ENCODE measurements around the gene GAS2L2.
A peak's percentile ranks its signal among the peaks of the same experiment; 100 is the strongest.

GAS2L2 gene

DNA sequence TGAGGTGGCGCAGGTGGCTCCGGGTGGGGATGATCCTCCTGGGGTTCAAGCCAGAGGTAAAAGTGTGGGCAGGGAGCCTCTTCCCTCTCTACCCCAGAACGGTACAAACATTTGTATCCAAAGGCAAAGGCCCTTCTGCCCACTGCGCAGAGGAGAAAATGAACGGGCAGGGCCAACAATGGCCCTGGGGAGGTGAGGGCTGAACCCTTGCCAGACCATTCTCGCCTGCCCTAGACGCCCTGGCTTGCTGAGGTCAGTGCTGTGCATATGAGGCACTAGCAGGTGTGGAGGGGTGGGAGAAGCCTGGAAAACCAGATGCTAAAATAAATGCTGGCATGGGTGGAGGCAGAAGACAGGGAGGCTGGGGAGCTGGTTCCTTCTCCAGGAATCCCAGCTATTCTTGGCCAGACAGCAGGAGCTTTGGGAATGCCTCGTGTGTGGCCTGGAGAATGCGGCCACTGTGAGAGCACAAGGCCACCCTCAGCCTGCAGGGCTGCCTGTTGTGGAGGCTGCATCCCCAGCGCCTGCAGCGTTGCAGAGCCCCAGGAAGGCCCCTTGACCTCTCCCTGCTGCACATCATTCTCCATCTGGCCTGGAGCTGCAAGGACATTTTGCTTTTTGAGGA, 12.2 kb upstream of the GAS2L2 start:
- no peak for TF ChIP-seq GLIS3 (CRISPR knock-in tag; IDR thresholded peaks at IDR 0.05)
- TF ChIP-seq ESRRG (CRISPR knock-in tag; IDR thresholded peaks at IDR 0.05) = no peak
- TF ChIP-seq TCF4 (CRISPR knock-in tag; IDR thresholded peaks at IDR 0.05; ENCODE audit: borderline replicate concordance) = no peak
- TF ChIP-seq ZFP30 (CRISPR knock-in tag; IDR thresholded peaks at IDR 0.05) = no peak
- TF ChIP-seq ZC3H10 (CRISPR knock-in tag; IDR thresholded peaks at IDR 0.05) = no peak
- TF ChIP-seq, protein P1, sequence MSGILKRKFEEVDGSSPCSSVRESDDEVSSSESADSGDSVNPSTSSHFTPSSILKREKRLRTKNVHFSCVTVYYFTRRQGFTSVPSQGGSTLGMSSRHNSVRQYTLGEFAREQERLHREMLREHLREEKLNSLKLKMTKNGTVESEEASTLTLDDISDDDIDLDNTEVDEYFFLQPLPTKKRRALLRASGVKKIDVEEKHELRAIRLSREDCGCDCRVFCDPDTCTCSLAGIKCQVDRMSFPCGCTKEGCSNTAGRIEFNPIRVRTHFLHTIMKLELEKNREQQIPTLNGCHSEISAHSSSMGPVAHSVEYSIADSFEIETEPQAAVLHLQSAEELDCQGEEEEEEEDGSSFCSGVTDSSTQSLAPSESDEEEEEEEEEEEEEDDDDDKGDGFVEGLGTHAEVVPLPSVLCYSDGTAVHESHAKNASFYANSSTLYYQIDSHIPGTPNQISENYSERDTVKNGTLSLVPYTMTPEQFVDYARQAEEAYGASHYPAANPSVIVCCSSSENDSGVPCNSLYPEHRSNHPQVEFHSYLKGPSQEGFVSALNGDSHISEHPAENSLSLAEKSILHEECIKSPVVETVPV (CRISPR knock-in tag; IDR thresholded peaks at IDR 0.05) = no peak
- no peak for TF ChIP-seq POU6F1 (CRISPR knock-in tag; IDR thresholded peaks at IDR 0.05; ENCODE audit: borderline replicate concordance, low read depth)
- no peak for ATAC-seq

- ATAC-seq = peak; percentile 99
These were observed 11.3 kb upstream of the GAS2L2 start for GRCh38 chr17:35764123-35764991.

DNA sequence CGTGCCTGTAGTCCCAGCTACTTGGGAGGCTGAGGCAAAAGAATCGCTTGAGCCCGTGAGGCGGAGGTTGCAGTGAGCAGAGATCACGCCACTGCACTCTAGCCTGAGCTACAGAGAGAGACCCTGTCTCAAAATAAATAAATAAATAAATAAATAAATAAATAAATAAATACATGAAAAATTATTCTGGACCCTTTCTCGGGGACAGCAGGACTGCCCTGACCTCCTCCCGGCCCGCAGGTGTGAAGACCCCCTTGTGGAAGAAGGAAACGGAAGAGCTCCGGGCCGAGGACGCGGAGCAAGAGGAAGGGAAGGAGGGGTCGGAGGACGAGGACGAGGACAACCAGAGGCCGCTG, 10.7 kb upstream of the GAS2L2 start:
- ATAC-seq = no peak
- TF ChIP-seq BACH2 (CRISPR knock-in tag; IDR thresholded peaks at IDR 0.05; ENCODE audit: borderline replicate concordance) (no peak), ZNF70 (CRISPR knock-in tag; IDR thresholded peaks at IDR 0.05) (no peak), ZFP30 (CRISPR knock-in tag; IDR thresholded peaks at IDR 0.05) (no peak), ESRRG (CRISPR knock-in tag; IDR thresholded peaks at IDR 0.05) (no peak), CSDC2 (CRISPR knock-in tag; IDR thresholded peaks at IDR 0.05) (no peak), POU6F1 (CRISPR knock-in tag; IDR thresholded peaks at IDR 0.05; ENCODE audit: borderline replicate concordance, low read depth) (no peak), ARNTL (CRISPR knock-in tag; IDR thresholded peaks at IDR 0.05; ENCODE audit: borderline replicate concordance, low read depth) (no peak), OSR1 (CRISPR knock-in tag; IDR thresholded peaks at IDR 0.05) (no peak), TOX (CRISPR knock-in tag; IDR thresholded peaks at IDR 0.05; ENCODE audit: borderline replicate concordance) (no peak), GLIS3 (CRISPR knock-in tag; IDR thresholded peaks at IDR 0.05) (no peak), SNAI2 (CRISPR knock-in tag; IDR thresholded peaks at IDR 0.05) (no peak), ISL1 (CRISPR knock-in tag; IDR thresholded peaks at IDR 0.05) (no peak)
- TF ChIP-seq, protein P2, sequence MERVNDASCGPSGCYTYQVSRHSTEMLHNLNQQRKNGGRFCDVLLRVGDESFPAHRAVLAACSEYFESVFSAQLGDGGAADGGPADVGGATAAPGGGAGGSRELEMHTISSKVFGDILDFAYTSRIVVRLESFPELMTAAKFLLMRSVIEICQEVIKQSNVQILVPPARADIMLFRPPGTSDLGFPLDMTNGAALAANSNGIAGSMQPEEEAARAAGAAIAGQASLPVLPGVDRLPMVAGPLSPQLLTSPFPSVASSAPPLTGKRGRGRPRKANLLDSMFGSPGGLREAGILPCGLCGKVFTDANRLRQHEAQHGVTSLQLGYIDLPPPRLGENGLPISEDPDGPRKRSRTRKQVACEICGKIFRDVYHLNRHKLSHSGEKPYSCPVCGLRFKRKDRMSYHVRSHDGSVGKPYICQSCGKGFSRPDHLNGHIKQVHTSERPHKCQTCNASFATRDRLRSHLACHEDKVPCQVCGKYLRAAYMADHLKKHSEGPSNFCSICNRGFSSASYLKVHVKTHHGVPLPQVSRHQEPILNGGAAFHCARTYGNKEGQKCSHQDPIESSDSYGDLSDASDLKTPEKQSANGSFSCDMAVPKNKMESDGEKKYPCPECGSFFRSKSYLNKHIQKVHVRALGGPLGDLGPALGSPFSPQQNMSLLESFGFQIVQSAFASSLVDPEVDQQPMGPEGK (CRISPR knock-in tag; IDR thresholded peaks at IDR 0.05; ENCODE audit: borderline replicate concordance) = no peak
- TF ChIP-seq, protein P3, sequence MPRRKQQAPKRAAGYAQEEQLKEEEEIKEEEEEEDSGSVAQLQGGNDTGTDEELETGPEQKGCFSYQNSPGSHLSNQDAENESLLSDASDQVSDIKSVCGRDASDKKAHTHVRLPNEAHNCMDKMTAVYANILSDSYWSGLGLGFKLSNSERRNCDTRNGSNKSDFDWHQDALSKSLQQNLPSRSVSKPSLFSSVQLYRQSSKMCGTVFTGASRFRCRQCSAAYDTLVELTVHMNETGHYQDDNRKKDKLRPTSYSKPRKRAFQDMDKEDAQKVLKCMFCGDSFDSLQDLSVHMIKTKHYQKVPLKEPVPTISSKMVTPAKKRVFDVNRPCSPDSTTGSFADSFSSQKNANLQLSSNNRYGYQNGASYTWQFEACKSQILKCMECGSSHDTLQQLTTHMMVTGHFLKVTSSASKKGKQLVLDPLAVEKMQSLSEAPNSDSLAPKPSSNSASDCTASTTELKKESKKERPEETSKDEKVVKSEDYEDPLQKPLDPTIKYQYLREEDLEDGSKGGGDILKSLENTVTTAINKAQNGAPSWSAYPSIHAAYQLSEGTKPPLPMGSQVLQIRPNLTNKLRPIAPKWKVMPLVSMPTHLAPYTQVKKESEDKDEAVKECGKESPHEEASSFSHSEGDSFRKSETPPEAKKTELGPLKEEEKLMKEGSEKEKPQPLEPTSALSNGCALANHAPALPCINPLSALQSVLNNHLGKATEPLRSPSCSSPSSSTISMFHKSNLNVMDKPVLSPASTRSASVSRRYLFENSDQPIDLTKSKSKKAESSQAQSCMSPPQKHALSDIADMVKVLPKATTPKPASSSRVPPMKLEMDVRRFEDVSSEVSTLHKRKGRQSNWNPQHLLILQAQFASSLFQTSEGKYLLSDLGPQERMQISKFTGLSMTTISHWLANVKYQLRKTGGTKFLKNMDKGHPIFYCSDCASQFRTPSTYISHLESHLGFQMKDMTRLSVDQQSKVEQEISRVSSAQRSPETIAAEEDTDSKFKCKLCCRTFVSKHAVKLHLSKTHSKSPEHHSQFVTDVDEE (CRISPR knock-in tag; IDR thresholded peaks at IDR 0.05) = no peak

More at GRCh38 chr17:35764123-35764991, 11.3 kb upstream of the GAS2L2 start:
- TF ChIP-seq ZFP3 (CRISPR knock-in tag; IDR thresholded peaks at IDR 0.05) (peak; percentile 100), ZC3H10 (CRISPR knock-in tag; IDR thresholded peaks at IDR 0.05) (no peak), ZNF70 (CRISPR knock-in tag; IDR thresholded peaks at IDR 0.05) (peak; percentile 73; the same call in 1 of the 2 replicates), SNAI2 (CRISPR knock-in tag; IDR thresholded peaks at IDR 0.05) (peak; percentile 99)
- TF ChIP-seq, protein P3 (CRISPR knock-in tag; IDR thresholded peaks at IDR 0.05) = no peak
